Loucy (cell line): Measurements from ENCODE around the gene VAT1.

Source experiments
- CTCF ChIP-seq: fragments of 200-600 bp; sonication (generic); conservative IDR thresholded peaks from 2 replicates; pipeline ENCODE4 v1.5.1; 2014; ENCODE audit warnings: mild to moderate bottlenecking, antibody characterized with exemption, low read length
- EZH2phosphoT487 ChIP-seq: fragments of 200-600 bp; IDR thresholded peaks from 2 replicates; pipeline ENCODE4 v1.6.1; 2018; ENCODE audit warnings: antibody characterized with exemption, mild to moderate bottlenecking, moderate library complexity, borderline replicate concordance

- no peak for TF ChIP-seq CTCF
- TF ChIP-seq EZH2phosphoT487 = no peak
Observed at GRCh38 chr17:42982266-42982665, 39.9 kb downstream of the VAT1 start.
